HCT116 (cell line): Measurements from ENCODE around the gene TMEM185B. TPM values are rescaled to one million over a fixed set of nuclear protein-coding genes. Genes with fewer than 3 reads are reported as not detected.

ENCODE experiments used
- ATAC-seq: fragments of 200-7000 bp; cut with Tn5 transposase; 2 replicates; pipeline ENCODE4 v1.9.1; 2020; ENCODE audit warnings: mild to moderate bottlenecking, moderate library complexity
- BruUV-seq: library from RNA; stranded (reverse); fragments of 400-500 nt; replicated peaks from 2 replicates; lab custom pipeline; 2021; lab: Mats Ljungman, UMichigan
- CTCF ChIA-PET: fragments of 300-600 bp; sonication (Branson Sonifier 250); formaldehyde crosslinking; loops from one replicate; lab custom pipeline; 2021; ENCODE audit warnings: antibody characterized with exemption; lab: Charles Lee
- POLR2A ChIA-PET: fragments of 300-600, 350-600 bp; sonication (Branson Sonifier 250); formaldehyde crosslinking; loops from one replicate; lab custom pipeline; 2021; ENCODE audit warnings: antibody characterized with exemption; lab: Charles Lee
- RAD21 ChIA-PET, 2 experiments: fragments of 300-600 bp; sonication (Branson Sonifier 250); formaldehyde crosslinking; loops; one replicate each; lab custom pipeline; 2023; ENCODE audit warnings: low total read pairs in 2 of 2; ENCODE audit not compliant: uncharacterized antibody in 2 of 2, unreplicated experiment in 2 of 2, low non-redundant PET in 1 of 2; lab: Charles Lee
- DNase-seq: peaks from one replicate; pipeline ENCODE4 v3.0.0-alpha.2; 2010; ENCODE audit warnings: low read depth, low spot score
- H2AFZ ChIP-seq: fragments of 200-600 bp; shearing (Covaris generic), sonication (generic); 2 replicates; pipeline ENCODE4 v1.6.1; 2017; ENCODE audit warnings: low read depth, mixed run types, mixed read lengths, antibody characterized with exemption, low read length; ENCODE audit not compliant: poor library complexity, severe bottlenecking
- H3K27ac ChIP-seq: 2 replicates; pipeline ENCODE4 v1.5.1; 2012; ENCODE audit warnings: low read depth, low read length
- H3K27me3 ChIP-seq: fragments of 200-600 bp; sonication (generic); 2 replicates; pipeline ENCODE4 v1.6.1; 2016; ENCODE audit warnings: mixed run types, low read length, mixed read lengths; ENCODE audit not compliant: insufficient read depth
- H3K36me3 ChIP-seq, 2 experiments: fragments of 200-500 bp in 1 of 2; fragments of 200-600 bp in 1 of 2; sonication (Bioruptor generic) in 1 of 2; sonication (generic) in 1 of 2; 2 replicates each; pipeline versions ENCODE4 v1.5.1 to v1.6.1; 2014 to 2016; ENCODE audit warnings: low read length in 2 of 2, inconsistent platforms in 1 of 2, mixed read lengths in 1 of 2, mixed run types in 1 of 2; ENCODE audit not compliant: insufficient read depth in 2 of 2, control insufficient read depth in 1 of 2
- H3K4me1 ChIP-seq, 2 experiments: fragments of 200-600 bp in 1 of 2; sonication (generic) in 1 of 2; 2 replicates each; pipeline versions ENCODE4 v1.5.1 to v1.6.1; 2012 to 2017; ENCODE audit warnings: low read length in 2 of 2, inconsistent platforms in 1 of 2, mild to moderate bottlenecking in 1 of 2, mixed read lengths in 1 of 2, mixed run types in 1 of 2, moderate library complexity in 1 of 2; ENCODE audit not compliant: insufficient read depth in 2 of 2, control insufficient read depth in 1 of 2
- H3K4me2 ChIP-seq: fragments of 200-600 bp; sonication (generic); 2 replicates; pipeline ENCODE4 v1.6.1; 2017; ENCODE audit warnings: mixed run types, low read length, mixed read lengths
- H3K4me3 ChIP-seq, 2 experiments: fragments of 200-600 bp in 1 of 2; sonication (generic) in 1 of 2; replicated peaks in 1 of 2; 2 replicates each; pipeline ENCODE4 v1.5.1; 2011 to 2016; ENCODE audit warnings: low read length in 2 of 2, control low read depth in 1 of 2, low read depth in 1 of 2, mild to moderate bottlenecking in 1 of 2, mixed read lengths in 1 of 2, mixed run types in 1 of 2
- H3K79me2 ChIP-seq: fragments of 200-600 bp; sonication (generic); 2 replicates; pipeline ENCODE4 v1.6.1; 2017; ENCODE audit warnings: mild to moderate bottlenecking, mixed run types, low read length, moderate library complexity, mixed read lengths; ENCODE audit not compliant: insufficient read depth
- H3K9ac ChIP-seq: fragments of 200-600 bp; sonication (generic); 2 replicates; pipeline ENCODE4 v1.6.1; 2016; ENCODE audit warnings: low read length, mixed read lengths
- H3K9me2 ChIP-seq: fragments of 200-600 bp; sonication (generic), shearing (Covaris generic); 2 replicates; pipeline ENCODE4 v1.6.1; 2017; ENCODE audit warnings: mixed run types, mild to moderate bottlenecking, moderate library complexity; ENCODE audit not compliant: insufficient read depth
- H3K9me3 ChIP-seq, 2 experiments: fragments of 200-500 bp in 1 of 2; fragments of 200-600 bp in 1 of 2; sonication (Bioruptor generic) in 1 of 2; sonication (generic) in 1 of 2; 2 replicates each; pipeline ENCODE4 v1.6.1; 2014 to 2017; ENCODE audit warnings: low read length in 2 of 2, mixed read lengths in 2 of 2, inconsistent platforms in 1 of 2, low read depth in 1 of 2, mild to moderate bottlenecking in 1 of 2, mixed run types in 1 of 2, moderate library complexity in 1 of 2; ENCODE audit not compliant: control insufficient read depth in 1 of 2, insufficient read depth in 1 of 2
- H4K20me1 ChIP-seq: fragments of 200-600 bp; sonication (generic), shearing (Covaris generic); 2 replicates; pipeline ENCODE4 v1.6.1; 2017; ENCODE audit warnings: mixed run types, mild to moderate bottlenecking, moderate library complexity; ENCODE audit not compliant: insufficient read depth
- CEBPB ChIP-seq: IDR thresholded peaks from 2 replicates; pipeline ENCODE4 v1.6.1; 2012; ENCODE audit warnings: low read depth
- EZH2phosphoT487 ChIP-seq: fragments of 200-600 bp; IDR thresholded peaks from 2 replicates; pipeline ENCODE4 v1.6.1; 2018; ENCODE audit warnings: antibody characterized with exemption, borderline replicate concordance
- MAX ChIP-seq: IDR thresholded peaks from 2 replicates; pipeline ENCODE4 v1.6.1; 2012
- ZFX ChIP-seq: fragments of 450-650 bp; IDR thresholded peaks from 2 replicates; pipeline ENCODE4 v1.6.1; 2017
- intact Hi-C: fragments of 100-400 bp; cut with micrococcal nuclease; formaldehyde crosslinking; loops from 2 replicates; pipeline ENCODE4 v1.10.0; 2022
- total RNA-seq: library from RNA; stranded (reverse); gene quantifications from one replicate; pipeline ENCODE4 v1.2.1, GENCODE V29; 2021; ENCODE audit not compliant: unreplicated experiment
- TF ChIP-seq, protein P1 (sequence below): IDR thresholded peaks from 2 replicates; pipeline ENCODE4 v1.6.1; 2011; ENCODE audit warnings: mild to moderate bottlenecking, low read length, moderate library complexity; ENCODE audit not compliant: insufficient replicate concordance; ENCODE audit errors: extremely low read depth

Gene TMEM185B
- total RNA-seq, 1 experiment from 2014 or later, result 27.1 TPM

DNA sequence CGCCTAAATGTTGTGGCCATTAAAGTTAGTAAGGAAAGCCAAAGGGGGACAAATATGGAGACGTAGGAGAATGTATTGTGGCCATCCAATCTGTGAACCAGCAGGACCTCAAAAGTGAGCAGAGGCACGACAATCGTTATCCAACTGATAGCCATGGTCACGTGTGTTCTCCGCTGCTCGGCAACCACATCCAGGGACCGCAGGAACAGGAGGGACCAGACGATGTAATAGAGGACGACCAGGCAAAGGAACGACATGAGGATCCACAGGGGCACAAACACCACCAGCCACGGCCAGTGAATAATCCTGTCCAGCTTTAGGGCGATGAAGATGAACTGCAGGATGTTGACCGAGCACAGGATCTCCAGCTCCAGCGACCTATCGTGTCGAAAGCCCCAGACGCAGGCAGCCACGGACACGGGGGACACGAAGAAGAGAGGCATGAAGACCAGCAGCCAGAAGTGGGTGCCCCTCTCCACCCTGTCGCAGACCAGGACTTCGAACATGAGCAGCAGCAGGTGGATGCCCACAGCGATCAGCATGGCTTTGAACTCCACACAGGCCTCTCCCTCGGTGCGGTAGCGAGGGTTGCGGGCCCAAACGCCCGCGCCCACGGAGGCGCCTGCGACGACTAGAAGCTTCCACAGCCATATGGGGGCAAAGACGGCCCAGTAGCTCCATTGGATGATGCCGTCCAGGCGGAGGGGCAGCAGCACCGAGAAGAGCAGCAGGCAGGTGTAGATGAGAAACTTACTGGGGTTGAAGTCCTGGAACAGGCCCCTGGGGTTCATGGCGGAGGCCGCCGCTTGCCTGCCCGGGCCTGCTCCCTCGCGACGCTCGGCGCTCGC, 790 bp downstream of the TMEM185B start:
- Histone ChIP-seq H3K4me2 (peak overlapping the region; percentile 91), H3K9me2 (no peaks in the 10 kb centered on the region), H4K20me1 (no peaks in the 10 kb centered on the region), H3K4me1 (peaks cover 6 to 30% of the 10 kb centered on the region in 2 experiments; a peak in 3 of 4 replicates), H2AFZ (no peak overlapping the region), H3K4me3 (peak overlapping the region; percentile 58 to 65), H3K27ac (peak overlapping the region; percentile 85), H3K79me2 (peaks cover 21% of the 10 kb centered on the region), H3K27me3 (no peaks in the 10 kb centered on the region), H3K9me3 (no peaks in the 10 kb centered on the region), H3K9ac (peak overlapping the region; percentile 74)
- ChIA-PET RAD21 (no interaction called here), CTCF (interaction anchor here (1.0 kb wide), 2 partner anchors 90 to 520 kb away, joined by 3 to 7 read pairs; no protein-coding TSS in a partner anchor), POLR2A (interaction anchor here (1.0 kb wide), 4 partner anchors 8 to 853 kb away, joined by 3 to 7 read pairs (median 5); partner anchors contain the start of gene RALB)
- no peak for ATAC-seq
- no TSS peak for BruUV-seq
- no peak for DNase-seq
- intact Hi-C loops, result no loop called here
- TF ChIP-seq, protein P1, sequence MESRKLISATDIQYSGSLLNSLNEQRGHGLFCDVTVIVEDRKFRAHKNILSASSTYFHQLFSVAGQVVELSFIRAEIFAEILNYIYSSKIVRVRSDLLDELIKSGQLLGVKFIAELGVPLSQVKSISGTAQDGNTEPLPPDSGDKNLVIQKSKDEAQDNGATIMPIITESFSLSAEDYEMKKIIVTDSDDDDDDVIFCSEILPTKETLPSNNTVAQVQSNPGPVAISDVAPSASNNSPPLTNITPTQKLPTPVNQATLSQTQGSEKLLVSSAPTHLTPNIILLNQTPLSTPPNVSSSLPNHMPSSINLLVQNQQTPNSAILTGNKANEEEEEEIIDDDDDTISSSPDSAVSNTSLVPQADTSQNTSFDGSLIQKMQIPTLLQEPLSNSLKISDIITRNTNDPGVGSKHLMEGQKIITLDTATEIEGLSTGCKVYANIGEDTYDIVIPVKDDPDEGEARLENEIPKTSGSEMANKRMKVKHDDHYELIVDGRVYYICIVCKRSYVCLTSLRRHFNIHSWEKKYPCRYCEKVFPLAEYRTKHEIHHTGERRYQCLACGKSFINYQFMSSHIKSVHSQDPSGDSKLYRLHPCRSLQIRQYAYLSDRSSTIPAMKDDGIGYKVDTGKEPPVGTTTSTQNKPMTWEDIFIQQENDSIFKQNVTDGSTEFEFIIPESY, result no peak
- TF ChIP-seq CEBPB (no peak), MAX (no peak), EZH2phosphoT487 (no peak), ZFX (no peak)
- TF ChIP-seq, all 23 proteins: peak for 0
- H3K36me3 ChIP-seq, result peaks cover 0 to 7% of the 10 kb centered on the region in 2 experiments; a peak in 1 of 4 replicates
